ENCODE results near the gene CYSTM1. TPM values are rescaled to one million over a fixed set of nuclear protein-coding genes. Genes with fewer than 3 reads are reported as not detected.
A peak's percentile ranks its signal among the peaks of the same experiment; 100 is the strongest.

CYSTM1 gene
- total RNA-seq, 1 donor from 2014 or later: 11.4 TPM

GRCh38 chr5:140165923-140166270 is 9.1 kb upstream of the CYSTM1 start:
- Mint-ChIP-seq H3K4me1 (peaks cover 8% of the 10 kb centered on the region), H3K36me3 (no peaks in the 10 kb centered on the region), H3K9me3 (no peaks in the 10 kb centered on the region), H3K4me3 (no peak overlapping the region), H3K27me3 (ENCODE audit: low read depth) (peaks cover 5% of the 10 kb centered on the region), H3K27ac (no peak overlapping the region)
- no peak for DNase-seq (ENCODE audit: low spot score in 2 of 2, unreplicated experiment in 2 of 2)
- TF ChIP-seq CTCF (IDR thresholded peaks at IDR 0.05; ENCODE audit: unreplicated experiment): no peak

GRCh38 chr5:140166911-140167310 is 8.1 kb upstream of the CYSTM1 start:
- Mint-ChIP-seq H3K9me3 (no peaks in the 10 kb centered on the region), H3K36me3 (no peaks in the 10 kb centered on the region), H3K27ac (no peak overlapping the region), H3K4me3 (no peak overlapping the region), H3K27me3 (ENCODE audit: low read depth) (peaks cover 5% of the 10 kb centered on the region), H3K4me1 (peaks cover 8% of the 10 kb centered on the region)
- no peak for TF ChIP-seq CTCF (IDR thresholded peaks at IDR 0.05; ENCODE audit: unreplicated experiment)
- no peak for DNase-seq (ENCODE audit: low spot score in 2 of 2, unreplicated experiment in 2 of 2)

GRCh38 chr5:140168371-140168770 is 6.6 kb upstream of the CYSTM1 start:
- no peak for TF ChIP-seq CTCF (IDR thresholded peaks at IDR 0.05; ENCODE audit: unreplicated experiment)
- Mint-ChIP-seq H3K4me1 (peaks cover 8% of the 10 kb centered on the region), H3K4me3 (no peak overlapping the region), H3K27ac (no peak overlapping the region), H3K36me3 (no peaks in the 10 kb centered on the region), H3K27me3 (ENCODE audit: low read depth) (peaks cover 2% of the 10 kb centered on the region), H3K9me3 (no peaks in the 10 kb centered on the region)
- no peak for DNase-seq (ENCODE audit: low spot score in 2 of 2, unreplicated experiment in 2 of 2)

GRCh38 chr5:140169410-140169809 is 5.6 kb upstream of the CYSTM1 start:
- H3K27ac Mint-ChIP-seq: no peak overlapping the region
- H3K9me3 Mint-ChIP-seq: no peaks in the 10 kb centered on the region
- DNase-seq (ENCODE audit: low spot score in 2 of 2, unreplicated experiment in 2 of 2): no peak
- peaks cover 12% of the 10 kb centered on the region for H3K4me1 Mint-ChIP-seq
- TF ChIP-seq CTCF (IDR thresholded peaks at IDR 0.05; ENCODE audit: unreplicated experiment): no peak
- peaks cover 3% of the 10 kb centered on the region for H3K27me3 Mint-ChIP-seq (ENCODE audit: low read depth)
- H3K4me3 Mint-ChIP-seq: no peak overlapping the region
- H3K36me3 Mint-ChIP-seq: no peaks in the 10 kb centered on the region

- peaks cover 3% of the 10 kb centered on the region for H3K27me3 Mint-ChIP-seq (ENCODE audit: low read depth)
- peaks cover 15% of the 10 kb centered on the region for H3K4me1 Mint-ChIP-seq
- no peak overlapping the region for H3K4me3 Mint-ChIP-seq
- no peak for TF ChIP-seq CTCF (IDR thresholded peaks at IDR 0.05; ENCODE audit: unreplicated experiment)
- H3K27ac Mint-ChIP-seq: no peak overlapping the region
- H3K9me3 Mint-ChIP-seq: no peaks in the 10 kb centered on the region
- no peaks in the 10 kb centered on the region for H3K36me3 Mint-ChIP-seq
- no peak for DNase-seq (ENCODE audit: low spot score in 2 of 2, unreplicated experiment in 2 of 2)
These were observed 2.5 kb upstream of the CYSTM1 start for GRCh38 chr5:140172483-140172882.

GRCh38 chr5:140174014-140174413 is 974 bp upstream of the CYSTM1 start:
- DNase-seq (ENCODE audit: low spot score in 2 of 2, unreplicated experiment in 2 of 2): no peak
- Mint-ChIP-seq H3K27me3 (ENCODE audit: low read depth) (peaks cover 3% of the 10 kb centered on the region), H3K4me1 (peaks cover 15% of the 10 kb centered on the region), H3K27ac (peak overlapping the region; percentile 59), H3K4me3 (peak overlapping the region; percentile 85), H3K9me3 (no peaks in the 10 kb centered on the region), H3K36me3 (no peaks in the 10 kb centered on the region)
- TF ChIP-seq CTCF (IDR thresholded peaks at IDR 0.05; ENCODE audit: unreplicated experiment): no peak

Data from mesothelial cell of epicardium (in vitro differentiated cells).